A549 (cell line): Measurements from ENCODE around the gene KHDRBS2.

Source experiments
- CTCF ChIP-seq: fragments of >200 bp; sonication (Bioruptor Twin); formaldehyde crosslinking; IDR thresholded peaks from 3 replicates; pipeline ENCODE4 v1.5.1; 2016
- EHF ChIP-seq: fragments of 250-450 bp; sonication (Bioruptor Pico); IDR thresholded peaks from 2 replicates; pipeline ENCODE4 v1.5.0; 2020; ENCODE audit warnings: mild to moderate bottlenecking
- KDM5A ChIP-seq: fragments of 200-600 bp; sonication (generic); IDR thresholded peaks from 2 replicates; pipeline ENCODE4 v1.6.1; 2016; ENCODE audit warnings: antibody characterized with exemption, mild to moderate bottlenecking

GRCh38 chr6:61947311-61947947 is 338.6 kb downstream of the KHDRBS2 start:
- TF ChIP-seq KDM5A (no peak), EHF (CRISPR knock-in tag) (no peak), CTCF (no peak)
